Smooth muscle cell (in vitro differentiated cells): ENCODE measurements around the gene JAZF1. TPM values are rescaled to one million over a fixed set of nuclear protein-coding genes. Genes with fewer than 3 reads are reported as not detected.

ENCODE experiments used
- DNase-seq: peaks from one replicate; lab custom pipeline; 2025; ENCODE audit not compliant: unreplicated experiment; lab: John Stamatoyannopoulos, UW
- H2AFZ ChIP-seq: fragments of 200-600 bp; sonication (generic); 2 replicates; pipeline ENCODE4 v1.6.0; 2016; ENCODE audit warnings: antibody characterized with exemption, low read depth, mild to moderate bottlenecking
- H3F3A ChIP-seq: fragments of 200-600 bp; sonication (generic); 2 replicates; pipeline ENCODE4 v1.6.0; 2017; ENCODE audit warnings: antibody characterized with exemption, low read depth
- H3K27ac ChIP-seq: fragments of 200-600 bp; sonication (generic); 2 replicates; pipeline ENCODE4 v1.5.1; 2016; ENCODE audit warnings: low read depth, mild to moderate bottlenecking
- H3K27me3 ChIP-seq: fragments of 200-600 bp; sonication (generic); 2 replicates; pipeline ENCODE4 v1.6.1; 2016; ENCODE audit warnings: low read depth, mild to moderate bottlenecking
- H3K36me3 ChIP-seq: fragments of 200-600 bp; sonication (generic); 2 replicates; pipeline ENCODE4 v1.5.1; 2016; ENCODE audit warnings: low read depth
- H3K4me1 ChIP-seq: fragments of 200-600 bp; sonication (generic); 2 replicates; pipeline ENCODE4 v1.5.1; 2016; ENCODE audit warnings: low read depth
- H3K4me2 ChIP-seq: fragments of 200-600 bp; sonication (generic); 2 replicates; pipeline ENCODE4 v1.6.0; 2016; ENCODE audit warnings: mild to moderate bottlenecking
- H3K4me3 ChIP-seq: fragments of 200-600 bp; sonication (generic); 2 replicates; pipeline ENCODE4 v1.5.1; 2016; ENCODE audit warnings: mild to moderate bottlenecking
- H3K79me2 ChIP-seq: fragments of 200-600 bp; sonication (generic); 2 replicates; pipeline ENCODE4 v1.6.0; 2016; ENCODE audit warnings: low read depth, mild to moderate bottlenecking
- H3K9ac ChIP-seq: fragments of 200-600 bp; sonication (generic); 2 replicates; pipeline ENCODE4 v1.6.0; 2016; ENCODE audit warnings: low read depth
- H3K9me3 ChIP-seq: fragments of 200-600 bp; sonication (generic); replicated peaks from 2 replicates; pipeline ENCODE4 v1.5.1; 2016; ENCODE audit warnings: low read depth
- H4K20me1 ChIP-seq: fragments of 200-600 bp; sonication (generic); 2 replicates; pipeline ENCODE4 v1.6.0; 2016; ENCODE audit warnings: low read depth
- WGBS: methylation state at CpG from one replicate; pipeline ENCODE4 v1.1.7; 2016; ENCODE audit warnings: low lambda C conversion rate; 5-methylcytosine and 5-hydroxymethylcytosine counted together
- polyA plus RNA-seq: library from polyadenylated mRNA; unstranded; fragments of >200 nt; fragmentation: Nextera tagmentation; extraction: Ambion mirVana; gene quantifications from 2 replicates; pipeline ENCODE4 v1.2.1, GENCODE V29; 2016
- total RNA-seq: library from RNA; depleted of rRNA; stranded (reverse); fragments of >200 nt; gene quantifications from 2 replicates; pipeline ENCODE4 v1.2.3, GENCODE V29; 2014
- TF ChIP-seq, protein P1 (sequence below): fragments of 200-600 bp; sonication (generic); IDR thresholded peaks from 2 replicates; pipeline ENCODE4 v1.5.1; 2017; ENCODE audit warnings: borderline replicate concordance, mild to moderate bottlenecking, antibody characterized with exemption; ENCODE audit not compliant: insufficient read depth, poor library complexity, severe bottlenecking

JAZF1 gene
- total and polyA plus RNA-seq, 2 experiments from 2014 or later: 17.4 to 18.0 TPM

- no peak overlapping the region for H3K27ac ChIP-seq
- no peak overlapping the region for H3K4me3 ChIP-seq
- peaks cover 4% of the 10 kb centered on the region for H4K20me1 ChIP-seq
- H2AFZ ChIP-seq: no peak overlapping the region
- H3K9me3 ChIP-seq: no peaks in the 10 kb centered on the region
- H3K27me3 ChIP-seq: no peaks in the 10 kb centered on the region
- no peaks in the 10 kb centered on the region for H3F3A ChIP-seq
- no peak for DNase-seq
- no peaks in the 10 kb centered on the region for H3K36me3 ChIP-seq
- TF ChIP-seq, protein P1, sequence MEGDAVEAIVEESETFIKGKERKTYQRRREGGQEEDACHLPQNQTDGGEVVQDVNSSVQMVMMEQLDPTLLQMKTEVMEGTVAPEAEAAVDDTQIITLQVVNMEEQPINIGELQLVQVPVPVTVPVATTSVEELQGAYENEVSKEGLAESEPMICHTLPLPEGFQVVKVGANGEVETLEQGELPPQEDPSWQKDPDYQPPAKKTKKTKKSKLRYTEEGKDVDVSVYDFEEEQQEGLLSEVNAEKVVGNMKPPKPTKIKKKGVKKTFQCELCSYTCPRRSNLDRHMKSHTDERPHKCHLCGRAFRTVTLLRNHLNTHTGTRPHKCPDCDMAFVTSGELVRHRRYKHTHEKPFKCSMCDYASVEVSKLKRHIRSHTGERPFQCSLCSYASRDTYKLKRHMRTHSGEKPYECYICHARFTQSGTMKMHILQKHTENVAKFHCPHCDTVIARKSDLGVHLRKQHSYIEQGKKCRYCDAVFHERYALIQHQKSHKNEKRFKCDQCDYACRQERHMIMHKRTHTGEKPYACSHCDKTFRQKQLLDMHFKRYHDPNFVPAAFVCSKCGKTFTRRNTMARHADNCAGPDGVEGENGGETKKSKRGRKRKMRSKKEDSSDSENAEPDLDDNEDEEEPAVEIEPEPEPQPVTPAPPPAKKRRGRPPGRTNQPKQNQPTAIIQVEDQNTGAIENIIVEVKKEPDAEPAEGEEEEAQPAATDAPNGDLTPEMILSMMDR: no peak
- H3K4me2 ChIP-seq: no peak overlapping the region
- H3K4me1 ChIP-seq: peaks cover 8% of the 10 kb centered on the region
- H3K79me2 ChIP-seq: no peaks in the 10 kb centered on the region
- WGBS: 88% methylated on average over 2 of the region's 2 CpGs
- no peak overlapping the region for H3K9ac ChIP-seq
Observed at GRCh38 chr7:27885652-27886051, 294.9 kb downstream of the JAZF1 start.

- Histone ChIP-seq H4K20me1 (peaks cover 4% of the 10 kb centered on the region), H3K36me3 (no peaks in the 10 kb centered on the region), H3F3A (no peaks in the 10 kb centered on the region), H3K4me3 (no peak overlapping the region), H3K4me2 (no peak overlapping the region), H3K79me2 (no peaks in the 10 kb centered on the region), H2AFZ (no peak overlapping the region), H3K9ac (no peak overlapping the region), H3K27ac (no peak overlapping the region), H3K27me3 (no peaks in the 10 kb centered on the region), H3K9me3 (no peaks in the 10 kb centered on the region), H3K4me1 (peaks cover 8% of the 10 kb centered on the region)
- WGBS: 54% methylated on average over 4 of the region's 4 CpGs
- TF ChIP-seq, protein P1: no peak
- DNase-seq: no peak
Observed at GRCh38 chr7:27883696-27884095, 296.9 kb downstream of the JAZF1 start.

DNA sequence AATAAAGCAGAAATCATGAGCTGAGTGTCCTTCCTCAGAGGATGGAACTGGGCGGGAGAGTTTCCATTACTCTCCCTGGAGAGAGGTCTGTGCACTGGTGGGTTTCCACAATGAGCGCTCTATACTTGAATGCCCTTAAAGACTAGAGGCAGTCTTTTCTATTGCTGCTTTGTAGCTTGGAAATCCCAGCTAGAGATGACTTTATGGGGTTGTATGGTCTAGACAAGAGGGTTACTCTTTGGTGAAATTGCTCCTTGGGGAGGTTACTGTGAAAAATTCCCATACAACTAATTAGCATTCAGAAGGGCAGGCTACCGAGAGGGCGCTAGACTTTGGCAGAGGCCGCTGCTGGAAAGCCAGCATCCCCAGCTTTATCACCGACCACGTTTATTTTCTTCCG, 303.8 kb downstream of the JAZF1 start:
- no peak overlapping the region for H3K9ac ChIP-seq
- no peak for DNase-seq
- H2AFZ ChIP-seq: no peak overlapping the region
- H3F3A ChIP-seq: no peaks in the 10 kb centered on the region
- H3K9me3 ChIP-seq: no peaks in the 10 kb centered on the region
- H3K4me1 ChIP-seq: peaks cover 6% of the 10 kb centered on the region
- H3K4me2 ChIP-seq: no peak overlapping the region
- H3K79me2 ChIP-seq: no peaks in the 10 kb centered on the region
- H4K20me1 ChIP-seq: no peaks in the 10 kb centered on the region
- 91% methylated on average over 8 of the region's 8 CpGs for WGBS
- no peak overlapping the region for H3K27ac ChIP-seq
- no peaks in the 10 kb centered on the region for H3K36me3 ChIP-seq
- TF ChIP-seq, protein P1: no peak
- no peaks in the 10 kb centered on the region for H3K27me3 ChIP-seq
- no peak overlapping the region for H3K4me3 ChIP-seq

DNA sequence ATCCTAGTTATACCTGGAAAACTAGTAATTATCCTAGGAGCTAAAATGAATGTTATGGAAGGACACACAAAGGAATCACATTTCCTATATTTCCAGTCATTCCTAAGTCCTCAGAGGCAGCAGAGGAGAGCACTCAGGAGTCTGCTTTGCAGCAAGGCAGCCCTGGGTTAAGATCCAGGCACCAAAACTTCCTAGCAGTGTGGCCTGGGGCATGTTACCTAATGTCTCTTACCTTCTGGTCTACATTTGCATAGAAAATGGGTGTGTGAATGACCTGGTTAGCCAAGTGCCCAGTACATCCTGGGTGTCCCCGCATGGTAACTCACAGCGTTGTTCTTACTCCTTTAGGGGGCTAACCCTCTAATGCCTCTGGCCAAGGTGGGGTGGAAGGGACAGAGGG, 304.8 kb downstream of the JAZF1 start:
- Histone ChIP-seq H3K27ac (no peak overlapping the region), H3K79me2 (no peaks in the 10 kb centered on the region), H3K9me3 (no peaks in the 10 kb centered on the region), H3K36me3 (no peaks in the 10 kb centered on the region), H3K4me1 (peaks cover 6% of the 10 kb centered on the region), H3K9ac (no peak overlapping the region), H3K27me3 (no peaks in the 10 kb centered on the region), H4K20me1 (no peaks in the 10 kb centered on the region), H3K4me3 (no peak overlapping the region), H2AFZ (no peak overlapping the region), H3K4me2 (no peak overlapping the region), H3F3A (no peaks in the 10 kb centered on the region)
- TF ChIP-seq, protein P1: no peak
- WGBS: 84% methylated on average over 2 of the region's 2 CpGs
- no peak for DNase-seq
